ENCODE data around the gene TPP2. TPM values are rescaled to one million over a fixed set of nuclear protein-coding genes. Genes with fewer than 3 reads are reported as not detected.

Gene TPP2
- polyA plus RNA-seq, 1 donor (not counting 4 experiments of a cell fraction or from before 2014, with no cell fraction given) = 41.2 TPM

DNA sequence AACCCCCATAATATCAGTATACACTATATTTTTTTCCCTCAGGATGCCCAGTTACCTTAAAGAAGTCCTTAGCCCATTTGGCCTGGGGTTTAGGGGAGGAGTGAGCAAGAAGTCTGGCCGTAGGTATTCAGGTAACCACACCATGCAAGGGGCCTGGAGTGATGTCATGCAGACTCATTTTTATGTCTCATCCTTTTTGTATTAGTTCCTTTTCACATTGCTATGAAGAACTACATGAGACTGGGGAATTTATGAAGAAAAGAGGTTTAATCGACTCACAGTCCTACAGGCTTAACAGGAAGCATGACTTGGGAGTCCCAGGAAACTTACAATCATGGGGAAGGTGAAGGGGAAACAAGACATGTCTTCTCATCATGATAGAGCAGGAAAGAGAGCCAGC lies 12.2 kb downstream of the TPP2 start:
- Histone ChIP-seq H3K27me3 (ENCODE audit: control insufficient read depth, extremely low read depth, insufficient read depth, low read length) (no peaks in the 10 kb centered on the region), H4K20me1 (ENCODE audit: control insufficient read depth, extremely low read depth, insufficient read depth, low read length) (no peaks in the 10 kb centered on the region), H2AFZ (ENCODE audit: control insufficient read depth, low read length) (no peak overlapping the region), H3K9ac (ENCODE audit: control insufficient read depth, extremely low read depth, insufficient read depth, low read length) (no peak overlapping the region), H3K4me3 (ENCODE audit: control insufficient read depth in 2 of 3, extremely low read depth in 1 of 3, insufficient read depth in 2 of 3, low read depth in 1 of 3, low read length in 3 of 3) (no peak overlapping the region), H3K4me2 (ENCODE audit: control insufficient read depth, extremely low read depth, insufficient read depth, low read depth, low read length) (no peak overlapping the region), H3K27ac (ENCODE audit: control insufficient read depth, insufficient read depth, low read length) (peak overlapping the region; percentile 39), H3K36me3 (ENCODE audit: control insufficient read depth in 2 of 2, extremely low read depth in 1 of 2, insufficient read depth in 2 of 2, low read length in 2 of 2) (peaks cover 5 to 11% of the 10 kb centered on the region in 2 experiments), H3K9me1 (ENCODE audit: control insufficient read depth, extremely low read depth, insufficient read depth, low read length) (no peaks in the 10 kb centered on the region), H3K4me1 (ENCODE audit: control insufficient read depth, extremely low read depth, insufficient read depth, low read length) (peaks cover 15% of the 10 kb centered on the region), H3K79me2 (ENCODE audit: control insufficient read depth, insufficient read depth, low read length) (peaks cover 56% of the 10 kb centered on the region), H3K9me3 (ENCODE audit: control insufficient read depth, low read depth, low read length) (no peaks in the 10 kb centered on the region)
- TF ChIP-seq, protein P1, sequence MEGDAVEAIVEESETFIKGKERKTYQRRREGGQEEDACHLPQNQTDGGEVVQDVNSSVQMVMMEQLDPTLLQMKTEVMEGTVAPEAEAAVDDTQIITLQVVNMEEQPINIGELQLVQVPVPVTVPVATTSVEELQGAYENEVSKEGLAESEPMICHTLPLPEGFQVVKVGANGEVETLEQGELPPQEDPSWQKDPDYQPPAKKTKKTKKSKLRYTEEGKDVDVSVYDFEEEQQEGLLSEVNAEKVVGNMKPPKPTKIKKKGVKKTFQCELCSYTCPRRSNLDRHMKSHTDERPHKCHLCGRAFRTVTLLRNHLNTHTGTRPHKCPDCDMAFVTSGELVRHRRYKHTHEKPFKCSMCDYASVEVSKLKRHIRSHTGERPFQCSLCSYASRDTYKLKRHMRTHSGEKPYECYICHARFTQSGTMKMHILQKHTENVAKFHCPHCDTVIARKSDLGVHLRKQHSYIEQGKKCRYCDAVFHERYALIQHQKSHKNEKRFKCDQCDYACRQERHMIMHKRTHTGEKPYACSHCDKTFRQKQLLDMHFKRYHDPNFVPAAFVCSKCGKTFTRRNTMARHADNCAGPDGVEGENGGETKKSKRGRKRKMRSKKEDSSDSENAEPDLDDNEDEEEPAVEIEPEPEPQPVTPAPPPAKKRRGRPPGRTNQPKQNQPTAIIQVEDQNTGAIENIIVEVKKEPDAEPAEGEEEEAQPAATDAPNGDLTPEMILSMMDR (optimal IDR thresholded peaks at IDR 0.05 in 1 of 3, IDR thresholded peaks at IDR 0.05 in 1 of 3, conservative IDR thresholded peaks at IDR 0.05 in 1 of 3; ENCODE audit: extremely low read depth in 1 of 3, insufficient read depth in 2 of 3, low read length in 3 of 3) = no peak
- TF ChIP-seq EZH2 (IDR thresholded peaks at IDR 0.05; ENCODE audit: low read length) = no peak
- DNase-seq (ENCODE audit: low read depth, low spot score) (peak; percentile 45), FAIRE-seq (peak; percentile 69)
- dilution Hi-C loops (cut with MboI; ENCODE audit: extremely low pct_ligation_motif_present, low sequenced_read_pairs) = no loop called here

GRCh38 chr13:102609696-102610095 lies 12.9 kb downstream of the TPP2 start:
- H3K27ac ChIP-seq (ENCODE audit: control insufficient read depth, insufficient read depth, low read length) = peak overlapping the region; percentile 39
- H3K9ac ChIP-seq (ENCODE audit: control insufficient read depth, extremely low read depth, insufficient read depth, low read length) = no peak overlapping the region
- DNase-seq (ENCODE audit: low read depth, low spot score) (no peak), FAIRE-seq (no peak)
- no peaks in the 10 kb centered on the region for H3K27me3 ChIP-seq (ENCODE audit: control insufficient read depth, extremely low read depth, insufficient read depth, low read length)
- no peak overlapping the region for H2AFZ ChIP-seq (ENCODE audit: control insufficient read depth, low read length)
- TF ChIP-seq EZH2 (IDR thresholded peaks at IDR 0.05; ENCODE audit: low read length) = no peak
- TF ChIP-seq, protein P1 (optimal IDR thresholded peaks at IDR 0.05 in 1 of 3, IDR thresholded peaks at IDR 0.05 in 1 of 3, conservative IDR thresholded peaks at IDR 0.05 in 1 of 3; ENCODE audit: extremely low read depth in 1 of 3, insufficient read depth in 2 of 3, low read length in 3 of 3) = no peak
- H3K4me1 ChIP-seq (ENCODE audit: control insufficient read depth, extremely low read depth, insufficient read depth, low read length) = peaks cover 12% of the 10 kb centered on the region
- H3K9me3 ChIP-seq (ENCODE audit: control insufficient read depth, low read depth, low read length) = no peaks in the 10 kb centered on the region
- no peaks in the 10 kb centered on the region for H3K9me1 ChIP-seq (ENCODE audit: control insufficient read depth, extremely low read depth, insufficient read depth, low read length)
- H3K4me3 ChIP-seq (ENCODE audit: control insufficient read depth in 2 of 3, extremely low read depth in 1 of 3, insufficient read depth in 2 of 3, low read depth in 1 of 3, low read length in 3 of 3) = no peak overlapping the region
- peaks cover 51% of the 10 kb centered on the region for H3K79me2 ChIP-seq (ENCODE audit: control insufficient read depth, insufficient read depth, low read length)
- H3K36me3 ChIP-seq (ENCODE audit: control insufficient read depth in 2 of 2, extremely low read depth in 1 of 2, insufficient read depth in 2 of 2, low read length in 2 of 2) = peaks cover 5 to 11% of the 10 kb centered on the region in 2 experiments
- no peak overlapping the region for H3K4me2 ChIP-seq (ENCODE audit: control insufficient read depth, extremely low read depth, insufficient read depth, low read depth, low read length)
- dilution Hi-C loops (cut with MboI; ENCODE audit: extremely low pct_ligation_motif_present, low sequenced_read_pairs) = no loop called here
- H4K20me1 ChIP-seq (ENCODE audit: control insufficient read depth, extremely low read depth, insufficient read depth, low read length) = no peaks in the 10 kb centered on the region
